Forelimb muscle (tissue), 1 donor: Measurements from ENCODE around the gene PDGFD. TPM values are rescaled to one million over a fixed set of nuclear protein-coding genes. Genes with fewer than 3 reads are reported as not detected.
A peak's percentile ranks its signal among the peaks of the same experiment; 100 is the strongest.

ENCODE experiments used
- DNase-seq: peaks from one replicate; pipeline ENCODE4 v3.0.0-alpha.2; 2013; ENCODE audit warnings: low read depth
- polyA plus RNA-seq: library from polyadenylated mRNA; unstranded; fragments of 120-200 nt; gene quantifications from one replicate; pipeline ENCODE4 v1.2.1, GENCODE V29; 2013; ENCODE audit not compliant: insufficient read length

The PDGFD gene
- polyA plus RNA-seq, 1 donor = 16.5 TPM

DNA sequence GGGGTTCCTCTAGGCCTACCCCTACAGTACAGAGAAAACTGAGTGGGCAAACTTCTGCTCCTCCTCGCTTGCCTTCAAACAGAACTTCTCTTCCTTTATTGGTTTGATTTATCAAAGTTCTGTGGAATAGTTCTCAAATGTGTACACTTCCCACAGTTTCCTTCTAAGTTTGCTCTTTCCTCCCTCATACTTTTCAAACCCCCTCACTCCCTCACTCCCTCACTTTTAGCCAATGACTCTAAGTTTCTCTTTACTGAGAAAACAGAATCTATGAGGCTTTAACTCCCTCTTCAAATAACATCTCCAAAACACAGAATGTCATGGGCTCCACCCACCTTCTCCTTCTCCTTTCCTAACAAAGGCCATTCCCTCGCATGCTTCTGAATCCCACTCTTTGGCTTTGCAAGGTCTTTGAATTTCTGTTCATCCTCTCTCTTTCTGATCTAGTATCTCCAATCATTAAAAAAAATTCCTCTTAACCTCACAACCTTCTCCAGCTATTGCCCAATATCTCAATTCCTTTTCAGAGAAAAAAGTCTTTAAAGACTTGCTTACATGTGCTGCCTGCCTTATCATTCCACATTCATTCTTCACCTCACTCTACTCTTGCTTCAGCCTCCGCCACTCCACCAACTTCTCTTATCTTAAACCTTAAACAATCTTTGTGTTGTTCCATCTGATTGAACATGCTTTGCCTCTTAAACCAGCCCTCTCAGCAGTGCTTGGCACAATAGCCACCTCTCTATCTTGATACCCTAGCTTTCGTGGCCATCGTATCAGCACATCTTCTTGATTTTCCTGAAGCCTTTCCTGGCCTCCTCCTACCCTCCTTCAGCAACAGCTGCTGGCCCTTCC, 70.3 kb downstream of the PDGFD start:
- no peak for DNase-seq

DNA sequence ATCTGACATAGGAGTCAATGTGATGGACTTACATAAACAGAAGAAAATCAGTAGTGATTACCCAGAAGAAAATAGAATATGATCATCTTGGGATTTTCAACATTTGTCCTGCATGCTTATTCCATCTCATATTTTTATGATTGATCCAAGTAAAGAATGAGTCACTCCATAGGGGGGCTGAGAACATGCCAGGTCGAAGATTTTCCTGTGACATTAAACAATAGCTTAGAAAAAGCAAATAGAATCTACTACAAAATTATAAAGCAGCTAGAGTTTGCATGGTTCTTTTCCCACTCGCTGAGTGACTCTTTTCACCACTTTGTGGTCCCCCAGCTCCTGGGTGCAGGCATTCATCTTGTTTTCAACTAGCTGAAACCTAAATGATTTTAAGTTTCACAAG, 71.2 kb downstream of the PDGFD start:
- no peak for DNase-seq

DNA sequence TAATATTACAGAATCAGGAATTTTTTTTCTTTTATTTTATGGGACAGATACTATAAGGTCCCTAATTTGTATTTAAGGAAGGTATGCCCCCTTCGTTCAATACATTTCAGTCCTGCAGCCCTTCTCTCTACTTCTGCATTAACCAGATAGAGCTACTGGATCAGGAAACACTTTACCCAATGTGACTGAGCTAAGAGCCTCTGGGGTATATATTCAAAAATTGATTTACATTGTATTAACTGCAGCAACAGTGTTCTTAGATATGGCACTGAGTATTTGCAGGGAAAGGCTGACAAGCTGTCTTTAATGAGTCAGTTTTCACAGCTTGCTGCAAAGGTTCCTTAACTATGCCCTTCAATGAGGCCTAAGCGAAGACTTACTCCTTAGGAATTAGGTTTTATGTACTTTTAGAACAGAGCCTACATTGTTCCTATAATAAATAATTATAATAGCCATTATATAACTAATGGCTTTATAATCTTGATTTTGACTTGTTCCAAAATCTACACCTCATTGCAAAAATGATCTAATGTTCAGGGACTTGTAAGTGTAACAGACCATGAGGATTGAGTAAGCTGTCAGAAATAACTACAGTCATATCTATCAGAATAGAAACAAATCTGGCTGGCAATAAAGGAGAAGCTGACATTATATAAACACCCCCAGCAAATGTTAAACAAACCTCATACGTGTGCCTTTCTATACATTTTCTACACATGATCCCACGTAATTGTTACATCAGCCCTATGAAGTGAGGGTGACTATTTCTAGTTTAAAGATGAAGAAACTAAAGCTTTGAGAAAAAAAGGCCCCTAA, 72.5 kb downstream of the PDGFD start:
- no peak for DNase-seq

DNA sequence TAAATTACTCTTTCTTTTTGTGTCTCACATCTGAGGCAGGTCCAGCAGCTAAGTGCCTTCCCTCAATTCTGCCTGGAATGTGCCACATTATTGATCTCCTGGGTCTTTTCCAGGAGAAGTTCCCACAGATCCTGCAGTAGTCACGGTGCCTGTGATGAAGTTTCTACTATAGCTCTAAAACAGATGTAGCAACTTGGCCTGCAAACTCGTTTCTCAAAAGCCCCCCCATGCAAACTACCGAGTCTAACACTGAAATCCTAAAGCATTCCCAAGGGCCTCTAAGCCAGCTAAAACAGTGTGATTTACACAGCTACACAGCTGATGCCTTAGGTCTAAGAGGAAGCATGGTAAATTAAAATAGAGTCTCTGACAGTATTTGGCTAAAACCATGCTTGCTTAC, 73.2 kb downstream of the PDGFD start:
- DNase-seq = peak; percentile 34

DNA sequence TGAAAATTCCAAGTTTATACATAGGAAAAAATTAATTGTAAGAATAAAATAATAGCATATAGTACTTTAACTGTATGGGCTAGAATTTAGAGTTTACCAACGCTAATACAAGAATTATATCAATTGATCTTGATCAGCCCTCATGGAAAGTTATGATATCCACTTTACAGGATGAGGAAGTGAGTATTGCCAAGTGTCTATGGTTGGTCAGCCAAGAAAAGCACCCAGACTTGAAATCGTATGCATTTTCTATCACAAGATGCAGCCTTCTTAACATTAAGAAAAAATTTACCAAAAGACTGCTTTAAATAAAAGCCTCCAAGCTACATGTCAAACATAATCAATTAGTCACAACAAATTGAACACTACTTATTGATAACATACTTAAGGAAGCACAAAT, 74.5 kb downstream of the PDGFD start:
- DNase-seq = no peak

DNA sequence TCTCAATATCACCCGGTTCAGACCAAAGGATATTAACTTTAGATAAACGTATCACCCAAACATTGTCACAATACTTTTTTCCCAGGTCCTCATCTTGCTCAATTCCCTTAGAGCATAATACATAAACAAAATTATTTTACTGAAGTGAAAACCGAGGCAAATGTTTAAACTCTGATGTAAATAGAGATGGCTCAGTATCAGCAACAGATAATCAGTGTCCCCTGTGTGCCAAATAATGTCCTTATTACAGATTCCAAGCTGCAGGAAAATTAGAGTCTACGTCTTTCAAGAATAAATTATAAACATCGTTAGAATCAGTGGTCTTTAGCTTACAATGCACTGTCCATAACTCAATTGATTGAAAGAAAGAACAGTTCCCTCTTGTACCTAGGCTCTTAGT, 77.3 kb downstream of the PDGFD start:
- no peak for DNase-seq

DNA sequence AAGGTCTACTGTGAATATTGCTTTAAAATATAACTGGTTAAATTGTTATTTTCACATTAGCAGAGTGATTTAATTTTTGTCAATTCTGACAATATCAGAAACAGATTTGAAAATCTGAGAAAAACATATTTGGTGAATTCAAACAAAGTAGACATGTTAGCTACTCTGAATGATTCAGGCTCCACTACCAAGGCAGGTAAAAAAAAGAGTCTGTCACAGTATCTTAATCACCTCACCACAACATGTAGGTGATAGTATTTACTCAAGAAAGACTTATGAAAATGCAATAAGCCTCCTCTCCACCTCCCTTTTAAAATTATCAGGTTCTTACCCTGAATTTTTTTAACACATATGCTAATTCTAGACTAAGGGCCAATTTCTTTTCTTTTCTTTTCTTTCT, 85.0 kb downstream of the PDGFD start:
- no peak for DNase-seq

DNA sequence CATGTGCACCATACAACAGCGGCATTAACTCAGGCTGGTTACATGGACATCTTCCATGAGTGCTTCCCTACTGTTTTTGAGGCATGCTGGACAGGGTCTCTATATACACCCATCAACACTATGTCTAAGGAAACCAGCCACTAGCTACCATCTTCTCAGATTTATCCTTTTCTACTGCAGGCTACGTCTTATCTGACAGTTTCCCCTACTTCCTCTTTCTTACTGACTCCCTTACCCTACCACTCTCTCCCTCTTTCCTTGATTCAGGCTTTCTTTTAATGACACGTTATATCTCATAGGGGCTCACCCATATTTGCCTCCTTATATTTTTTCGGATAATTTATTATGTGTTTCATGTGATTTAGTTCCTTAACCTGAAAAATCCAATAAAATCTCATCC, 85.7 kb downstream of the PDGFD start:
- DNase-seq = no peak

DNA sequence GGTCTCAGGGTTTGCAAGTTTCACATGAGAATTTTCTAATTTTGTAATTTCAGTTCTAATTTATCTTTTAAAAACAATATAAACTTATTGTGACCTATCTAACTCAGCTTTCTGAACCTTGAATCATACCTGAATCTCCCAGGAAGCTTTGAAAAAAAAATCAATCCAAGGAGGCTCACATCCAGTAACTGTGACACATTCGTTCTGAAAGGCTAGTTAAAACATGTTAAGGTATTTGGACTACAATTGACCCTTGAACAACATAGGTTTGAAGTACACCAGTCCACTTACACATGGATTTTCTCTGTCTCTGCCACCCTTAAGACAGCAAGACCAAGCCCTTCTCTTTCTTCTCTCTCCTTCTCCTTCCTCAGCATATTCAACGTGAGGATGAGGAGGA, 87.5 kb downstream of the PDGFD start:
- no peak for DNase-seq

DNA sequence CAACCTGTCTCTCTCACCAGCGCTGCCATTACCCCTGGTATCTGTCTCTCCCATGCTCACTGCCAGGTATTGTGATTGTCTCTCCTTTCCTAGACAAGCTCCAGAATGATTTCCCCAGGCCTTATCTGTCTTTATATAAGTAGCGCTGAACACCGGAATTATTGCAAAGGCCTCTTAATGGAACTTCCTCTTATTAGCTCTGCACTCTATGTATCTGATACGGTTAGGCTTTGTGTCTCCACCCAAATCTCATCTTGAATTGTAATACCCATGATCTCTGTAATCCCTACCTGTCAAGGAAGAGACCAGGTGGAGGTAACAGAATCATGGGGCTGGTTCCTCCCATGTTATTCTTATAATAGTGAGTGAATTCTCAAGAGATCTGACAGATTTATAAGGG, 88.2 kb downstream of the PDGFD start:
- no peak for DNase-seq

DNA sequence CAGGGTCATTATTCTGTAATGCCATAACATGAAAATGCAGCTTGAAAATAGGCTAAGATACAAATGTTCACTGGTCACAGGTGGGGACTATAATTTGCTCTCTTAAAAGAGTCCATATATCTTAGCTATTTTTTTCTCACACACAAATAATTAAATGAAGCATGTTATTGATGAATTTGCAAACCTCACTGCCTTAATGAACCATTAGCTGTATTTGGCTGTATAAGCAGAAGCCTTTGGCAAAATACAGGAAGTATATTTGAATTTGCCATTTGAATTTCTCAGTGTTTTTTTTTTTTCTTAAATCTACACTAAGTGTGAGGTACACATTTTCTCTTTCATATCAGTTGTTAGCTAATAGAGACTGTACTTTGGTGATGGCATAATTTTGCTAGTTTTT, 88.9 kb downstream of the PDGFD start:
- DNase-seq = no peak

DNA sequence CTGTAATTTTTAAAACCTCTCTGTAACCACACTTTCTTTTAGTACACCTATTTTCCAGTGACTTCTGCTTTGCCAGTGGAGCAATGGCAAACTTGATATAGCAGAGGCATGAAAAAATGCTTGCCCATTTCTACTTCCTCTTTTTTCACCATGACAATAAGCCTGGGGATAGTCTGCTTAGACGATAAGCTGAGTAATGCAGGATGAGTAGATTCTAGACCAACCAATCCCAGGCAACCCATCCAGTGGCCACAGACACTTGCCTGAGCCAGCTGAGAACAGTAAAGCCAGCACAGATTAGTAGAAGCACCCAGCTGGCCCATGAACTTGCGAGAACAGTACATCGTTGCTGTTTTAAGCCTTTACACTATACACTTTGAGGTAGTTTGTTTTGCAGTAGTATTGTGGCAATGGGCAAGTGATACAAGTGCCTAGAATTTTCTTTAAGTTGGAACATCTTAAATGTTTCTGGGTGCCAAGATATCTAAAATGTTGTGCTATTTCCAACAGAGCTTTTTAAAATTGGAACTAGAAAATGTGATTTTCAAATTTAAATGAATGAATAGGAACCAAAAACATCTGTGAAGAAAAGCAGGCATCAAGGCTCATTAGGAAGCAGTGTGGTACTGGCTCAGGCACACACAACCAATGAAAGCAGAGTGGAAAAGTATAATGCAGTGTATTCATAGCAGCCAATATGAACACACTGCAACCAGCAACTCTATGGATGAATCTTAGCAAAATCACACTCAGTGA, 89.8 kb downstream of the PDGFD start:
- DNase-seq = no peak

DNA sequence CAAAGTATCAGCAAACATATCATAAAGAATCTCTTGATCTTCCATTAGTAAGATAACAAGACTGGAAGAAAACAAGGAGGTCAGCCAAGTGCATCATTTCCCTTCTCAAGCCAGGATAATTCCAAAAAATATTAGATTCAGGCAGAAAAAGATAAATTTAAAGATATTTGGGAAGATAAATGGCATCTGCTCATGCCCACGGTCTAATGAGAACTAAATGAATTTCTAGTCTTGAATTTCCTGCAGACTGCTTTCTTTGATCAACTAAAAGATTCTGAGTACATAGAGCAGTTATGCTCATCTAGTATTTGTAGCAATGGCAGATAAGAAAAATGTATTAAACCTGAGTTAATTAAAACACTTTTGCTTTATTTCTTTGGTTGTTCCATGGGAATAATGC, 96.4 kb downstream of the PDGFD start:
- DNase-seq = no peak

DNA sequence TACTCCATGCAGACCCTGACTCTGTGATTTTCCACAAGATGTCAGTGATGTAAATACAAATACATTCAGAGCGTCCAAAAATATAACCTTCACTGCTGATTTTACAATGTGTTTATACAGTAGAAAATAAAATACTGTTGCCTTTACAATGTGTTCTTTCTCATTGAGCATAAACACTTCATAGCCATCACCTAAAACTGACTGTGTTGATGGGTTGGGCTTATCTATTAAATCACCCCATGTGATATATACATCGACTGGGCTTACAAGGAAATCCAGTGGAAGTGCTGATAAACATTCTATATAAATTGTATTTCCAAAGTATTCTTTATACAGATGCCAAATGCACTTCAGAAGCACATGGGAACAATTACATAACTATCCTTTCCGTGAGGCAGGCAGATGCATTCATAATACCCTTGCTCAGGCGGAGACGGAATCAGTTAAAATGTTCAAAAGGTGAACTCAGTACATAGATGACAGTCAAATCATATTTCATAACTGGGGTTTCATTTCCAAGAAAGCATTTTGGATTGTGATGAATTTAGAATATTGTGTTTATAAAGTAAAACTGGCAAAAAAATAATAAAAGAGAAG, 99.8 kb downstream of the PDGFD start:
- DNase-seq = no peak

DNA sequence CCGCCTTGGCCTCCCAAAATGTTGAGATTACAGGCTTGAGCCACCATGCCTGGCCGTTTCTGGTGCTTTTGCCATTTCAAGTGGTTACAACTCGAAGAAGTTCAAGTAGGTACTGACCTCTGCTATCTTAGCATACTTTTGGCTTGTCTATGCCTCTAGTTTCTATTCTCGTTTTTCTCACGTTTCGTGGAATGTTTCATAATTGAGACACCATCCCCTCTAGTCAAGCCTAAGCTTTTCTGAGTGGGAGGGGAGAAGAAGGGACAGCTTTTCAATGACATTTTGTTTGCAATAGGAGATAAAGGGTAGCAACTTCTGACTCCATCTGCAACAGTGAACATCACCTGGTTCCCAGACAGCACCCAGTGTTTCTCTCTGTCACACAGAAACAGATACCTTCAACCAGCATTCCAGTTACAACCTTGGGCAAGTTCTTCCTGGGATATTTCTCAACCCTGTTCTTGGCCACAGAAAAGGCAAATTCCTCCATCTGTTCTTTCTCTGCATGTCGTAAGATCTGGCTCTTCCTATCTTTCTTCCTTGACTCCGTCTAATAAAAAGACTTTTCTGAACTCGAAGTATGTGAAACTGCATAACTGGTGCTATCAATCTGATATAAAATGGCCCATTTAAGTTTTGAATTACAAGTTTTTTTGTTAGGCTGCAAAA, 102.0 kb downstream of the PDGFD start:
- no peak for DNase-seq

DNA sequence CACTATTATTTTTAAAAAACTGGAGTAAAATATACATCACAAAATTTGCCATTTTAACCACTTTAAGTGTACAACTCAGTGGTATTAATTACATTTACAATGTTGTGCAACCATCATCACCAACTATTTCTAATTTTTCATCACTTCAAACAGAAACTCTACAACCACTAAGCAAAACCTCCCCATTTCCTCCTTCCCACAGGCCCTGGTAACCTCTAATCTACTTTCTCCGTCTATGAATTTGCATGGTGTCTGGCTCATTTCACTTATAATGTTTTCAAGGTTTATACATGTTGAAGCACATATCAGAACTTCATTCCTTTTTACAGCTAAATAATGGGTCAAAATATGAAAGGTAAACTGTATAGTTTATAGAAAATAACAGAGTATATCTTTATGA, 103.1 kb downstream of the PDGFD start:
- no peak for DNase-seq

DNA sequence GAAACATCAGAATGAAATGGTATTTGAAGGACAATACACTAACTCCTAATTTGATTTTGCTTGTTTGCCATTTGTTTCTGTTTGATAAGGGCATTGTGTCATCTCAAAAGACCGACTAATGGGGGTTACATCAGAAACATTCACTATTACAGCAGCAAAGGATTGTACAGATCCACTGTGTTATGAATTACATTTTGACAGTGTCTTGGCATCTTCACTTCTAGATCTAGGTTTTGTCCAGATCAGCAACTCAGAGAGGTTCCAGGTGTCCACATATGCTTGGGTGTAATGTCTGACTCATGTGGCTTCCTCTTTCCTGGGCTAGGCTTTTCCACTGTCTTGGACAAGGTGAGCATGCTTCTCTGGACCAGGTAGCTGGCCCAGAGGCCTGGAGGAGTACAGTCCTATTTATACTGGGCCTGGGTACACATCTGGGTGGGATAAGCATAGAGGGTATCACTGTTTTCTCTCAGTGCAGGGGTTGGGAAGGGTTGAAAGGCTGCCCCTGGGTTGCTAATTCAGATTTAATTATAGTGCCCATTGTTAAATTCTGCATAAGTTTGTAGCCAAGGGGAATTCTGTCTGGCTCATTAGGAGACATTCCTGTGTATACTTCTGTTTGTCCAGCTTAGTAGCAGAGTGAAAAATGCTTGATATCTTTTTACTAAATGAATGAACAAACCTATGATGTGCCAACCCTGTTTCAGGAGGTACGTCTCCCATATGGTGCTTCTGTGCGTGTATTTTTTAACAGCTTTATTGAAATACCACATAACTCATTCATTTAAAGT, 103.7 kb downstream of the PDGFD start:
- DNase-seq = no peak

DNA sequence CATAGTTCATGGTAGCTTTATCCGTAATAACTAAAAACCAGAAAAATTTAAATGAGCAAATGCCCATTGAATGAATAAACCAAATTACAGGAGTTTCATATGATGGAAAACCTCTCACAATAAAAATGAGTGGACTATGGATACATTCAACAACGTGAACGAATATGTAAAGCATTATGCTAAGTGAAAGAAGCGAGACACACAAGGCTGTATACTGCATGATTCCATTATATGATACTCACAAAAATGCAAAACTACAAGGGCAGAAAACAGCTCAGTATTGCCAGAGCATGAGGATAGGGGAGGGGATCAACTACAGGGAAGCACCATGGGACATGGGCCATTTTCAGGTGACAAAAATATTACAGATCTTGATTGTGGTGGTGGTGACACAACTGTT, 105.3 kb downstream of the PDGFD start:
- no peak for DNase-seq

DNA sequence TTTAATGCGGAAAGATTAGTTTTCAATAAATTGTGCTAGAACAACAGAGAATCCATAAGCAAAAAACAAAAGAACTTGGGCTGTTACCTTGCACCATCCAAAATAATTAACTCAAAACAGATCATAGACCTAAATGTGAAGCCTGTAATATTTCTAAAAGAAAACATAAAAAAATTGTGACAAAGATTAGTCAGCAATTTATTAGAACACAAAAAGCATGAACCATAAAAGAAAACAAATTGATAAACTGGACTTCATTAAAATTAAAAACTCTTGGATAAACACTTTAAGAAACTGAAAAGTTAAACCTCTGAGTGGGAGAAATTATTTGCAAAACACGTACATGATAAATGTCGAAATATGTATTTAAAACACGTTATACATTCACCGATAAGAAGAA, 106.0 kb downstream of the PDGFD start:
- DNase-seq = no peak

DNA sequence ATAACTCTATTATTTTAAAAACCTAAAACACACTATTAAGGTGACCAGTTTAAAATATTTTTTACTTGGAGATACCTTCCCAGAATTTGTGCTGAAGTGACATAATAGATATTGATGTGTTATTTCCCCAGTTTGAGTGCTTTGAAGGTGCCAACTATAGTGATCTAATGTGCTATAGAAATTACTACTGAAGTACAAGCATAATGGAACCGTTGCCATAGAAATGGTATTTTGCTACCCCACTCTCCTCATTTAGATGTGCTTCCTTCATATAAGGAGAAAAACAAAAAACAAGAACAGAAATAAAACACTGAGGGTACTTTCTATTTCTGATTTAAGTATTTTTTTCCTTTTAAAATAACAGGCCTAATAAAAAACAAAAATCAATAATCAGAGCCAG, 108.4 kb downstream of the PDGFD start:
- no peak for DNase-seq
